ENCODE data around the gene DACT1.

DACT1 gene

GRCh38 chr14:58666737-58667136, 29.0 kb downstream of the DACT1 start:
- no peak for DNase-seq (ENCODE audit: low read depth)

GRCh38 chr14:58667900-58668299, 30.1 kb downstream of the DACT1 start:
- DNase-seq (ENCODE audit: low read depth) = no peak

GRCh38 chr14:58668848-58669480, 31.2 kb downstream of the DACT1 start:
- no peak for DNase-seq (ENCODE audit: low read depth)

GRCh38 chr14:58669556-58670200, 31.9 kb downstream of the DACT1 start:
- DNase-seq (ENCODE audit: low read depth) = no peak

- DNase-seq (ENCODE audit: low read depth) = no peak
Measured at GRCh38 chr14:58671024-58671423, 33.3 kb downstream of the DACT1 start.

GRCh38 chr14:58671436-58671835, 33.7 kb downstream of the DACT1 start:
- DNase-seq (ENCODE audit: low read depth) = no peak

- DNase-seq (ENCODE audit: low read depth) = no peak
Measured at GRCh38 chr14:58673722-58674121, 36.0 kb downstream of the DACT1 start.

- DNase-seq (ENCODE audit: low read depth) = no peak
Measured at GRCh38 chr14:58677001-58677400, 39.2 kb downstream of the DACT1 start.

GRCh38 chr14:58677517-58677916, 39.8 kb downstream of the DACT1 start:
- no peak for DNase-seq (ENCODE audit: low read depth)

- no peak for DNase-seq (ENCODE audit: low read depth)
Measured at GRCh38 chr14:58677996-58678395, 40.2 kb downstream of the DACT1 start.

GRCh38 chr14:58680698-58681097, 42.9 kb downstream of the DACT1 start:
- DNase-seq (ENCODE audit: low read depth) = no peak

- no peak for DNase-seq (ENCODE audit: low read depth)
Measured at GRCh38 chr14:58687232-58687795, 49.6 kb downstream of the DACT1 start.

GRCh38 chr14:58690801-58691516, 53.2 kb downstream of the DACT1 start:
- DNase-seq (ENCODE audit: low read depth) = no peak

GRCh38 chr14:58693048-58693447, 55.3 kb downstream of the DACT1 start:
- no peak for DNase-seq (ENCODE audit: low read depth)

GRCh38 chr14:58695514-58695913, 57.8 kb downstream of the DACT1 start:
- no peak for DNase-seq (ENCODE audit: low read depth)

- DNase-seq (ENCODE audit: low read depth) = no peak
Measured at GRCh38 chr14:58697266-58697929, 59.6 kb downstream of the DACT1 start.

Measured in CMK (cell line).